ENCODE measurements around the gene GATA1.
"Not testable (repeated sequence)": the region's sequence is repeated elsewhere in the genome, so short reads cannot be mapped to it uniquely, and the experiment has no call there.

GATA1 gene

DNA sequence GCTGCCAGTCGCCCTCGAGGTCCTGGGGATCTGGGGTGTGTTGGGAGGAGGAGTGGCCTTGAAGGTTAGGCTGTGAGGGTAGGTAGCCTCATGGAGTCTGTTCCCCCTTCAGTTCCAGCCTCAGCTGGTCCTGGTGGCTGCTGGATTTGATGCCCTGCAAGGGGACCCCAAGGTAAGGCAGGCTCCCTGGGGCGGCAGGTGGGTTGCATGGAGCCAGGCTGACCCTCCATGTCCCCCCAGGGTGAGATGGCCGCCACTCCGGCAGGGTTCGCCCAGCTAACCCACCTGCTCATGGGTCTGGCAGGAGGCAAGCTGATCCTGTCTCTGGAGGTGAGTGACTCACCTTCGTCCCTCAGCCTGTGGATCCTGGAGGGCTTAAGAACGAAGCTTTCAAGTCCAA is 28.3 kb downstream of the GATA1 start:
- no peak for DNase-seq (ENCODE audit: low spot score)

DNA sequence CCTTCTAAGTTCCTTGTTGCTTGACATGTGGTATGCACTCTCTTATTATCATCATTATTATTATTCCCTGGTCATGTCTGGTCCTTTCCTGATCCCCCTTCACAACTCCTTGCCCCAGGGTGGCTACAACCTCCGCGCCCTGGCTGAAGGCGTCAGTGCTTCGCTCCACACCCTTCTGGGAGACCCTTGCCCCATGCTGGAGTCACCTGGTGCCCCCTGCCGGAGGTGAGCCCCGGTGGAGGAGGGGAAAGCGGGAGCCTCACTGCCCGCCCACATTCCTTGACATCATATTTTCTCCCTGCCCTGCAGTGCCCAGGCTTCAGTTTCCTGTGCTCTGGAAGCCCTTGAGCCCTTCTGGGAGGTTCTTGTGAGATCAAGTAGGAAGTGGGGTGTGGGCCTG is 28.9 kb downstream of the GATA1 start:
- DNase-seq (ENCODE audit: low spot score) = no peak

DNA sequence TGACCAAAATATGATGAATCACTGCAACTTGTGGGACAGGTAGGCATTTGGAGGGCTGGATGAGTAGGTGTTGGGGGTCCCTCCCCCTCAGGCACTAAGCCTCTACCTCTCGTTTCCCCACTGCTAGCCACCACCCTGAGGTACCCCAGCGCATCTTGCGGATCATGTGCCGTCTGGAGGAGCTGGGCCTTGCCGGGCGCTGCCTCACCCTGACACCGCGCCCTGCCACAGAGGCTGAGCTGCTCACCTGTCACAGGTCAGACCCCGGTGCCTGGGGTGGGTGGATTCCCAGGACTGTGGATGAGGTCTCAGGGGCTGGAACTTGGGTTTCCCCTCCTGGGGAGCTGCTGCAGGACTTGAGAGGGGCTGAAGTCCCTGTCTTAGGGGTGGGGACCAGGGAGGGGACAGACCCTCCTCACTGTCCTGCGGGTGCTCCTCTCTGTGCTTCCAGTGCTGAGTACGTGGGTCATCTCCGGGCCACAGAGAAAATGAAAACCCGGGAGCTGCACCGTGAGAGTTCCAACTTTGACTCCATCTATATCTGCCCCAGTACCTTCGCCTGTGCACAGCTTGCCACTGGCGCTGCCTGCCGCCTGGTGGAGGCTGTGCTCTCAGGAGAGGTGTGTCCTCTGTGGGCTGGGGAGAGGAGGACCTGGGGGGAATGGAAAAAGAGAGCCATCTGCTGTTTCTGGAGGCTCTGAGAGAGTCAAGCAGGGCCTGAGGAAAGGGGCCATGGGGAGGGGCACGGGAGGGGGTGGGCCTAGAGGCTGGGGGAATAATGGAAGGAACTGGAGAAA is 29.8 kb downstream of the GATA1 start:
- DNase-seq (ENCODE audit: low spot score) = no peak

DNA sequence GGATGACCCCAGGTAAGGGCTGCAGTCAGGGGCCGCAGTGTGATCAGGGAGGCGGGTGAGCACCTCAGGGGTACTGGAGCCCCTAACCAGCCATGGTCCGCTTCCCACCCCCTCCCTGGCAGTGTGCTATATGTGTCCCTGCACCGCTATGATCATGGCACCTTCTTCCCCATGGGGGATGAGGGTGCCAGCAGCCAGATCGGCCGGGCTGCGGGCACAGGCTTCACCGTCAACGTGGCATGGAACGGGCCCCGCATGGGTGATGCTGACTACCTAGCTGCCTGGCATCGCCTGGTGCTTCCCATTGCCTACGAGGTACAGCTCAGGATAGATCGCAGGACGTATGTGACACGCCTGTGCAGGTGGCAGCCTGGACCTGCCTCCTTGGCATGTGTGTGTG is 31.7 kb downstream of the GATA1 start:
- no peak for DNase-seq (ENCODE audit: low spot score)

DNA sequence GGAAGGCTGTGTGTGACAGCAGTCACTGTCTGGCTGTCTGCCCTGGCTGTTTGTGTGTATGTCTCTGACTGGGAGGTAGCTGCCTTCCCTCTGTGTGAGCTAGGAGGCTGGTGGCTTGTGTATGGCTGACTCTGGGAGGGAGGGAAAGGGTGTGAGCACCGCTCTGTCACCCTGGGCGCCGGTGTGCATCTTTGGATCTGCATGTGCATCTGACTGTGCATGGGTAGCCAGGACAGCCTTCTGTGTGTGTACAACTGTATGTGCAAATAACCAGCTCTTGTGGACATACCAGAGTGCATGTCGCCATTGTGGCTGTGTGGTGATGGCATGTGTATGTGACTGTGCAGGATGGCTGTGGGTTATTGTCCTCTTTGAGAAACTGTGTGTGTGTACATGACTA is 32.5 kb downstream of the GATA1 start:
- no peak for DNase-seq (ENCODE audit: low spot score)

DNA sequence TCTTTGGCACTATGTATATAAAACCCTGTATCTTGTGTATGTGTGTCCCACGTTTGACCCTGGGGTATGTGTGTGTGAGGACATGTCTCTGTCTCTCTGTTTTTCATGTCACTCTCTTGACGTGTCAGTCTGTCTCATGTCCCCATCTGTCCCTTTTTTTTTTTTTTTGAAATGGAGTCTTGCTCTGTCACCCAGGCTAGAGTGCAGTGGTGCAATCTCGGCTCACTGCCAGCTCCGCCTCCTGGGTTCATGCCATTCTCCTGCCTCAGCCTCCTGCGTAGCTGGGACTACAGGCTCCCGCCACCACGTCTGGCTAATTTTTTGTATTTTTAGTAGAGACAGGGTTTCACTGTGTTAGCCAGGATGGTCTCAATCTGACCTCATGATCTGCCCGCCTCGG is 33.0 kb downstream of the GATA1 start:
- not testable (repeated sequence) for DNase-seq (ENCODE audit: low spot score)

DNA sequence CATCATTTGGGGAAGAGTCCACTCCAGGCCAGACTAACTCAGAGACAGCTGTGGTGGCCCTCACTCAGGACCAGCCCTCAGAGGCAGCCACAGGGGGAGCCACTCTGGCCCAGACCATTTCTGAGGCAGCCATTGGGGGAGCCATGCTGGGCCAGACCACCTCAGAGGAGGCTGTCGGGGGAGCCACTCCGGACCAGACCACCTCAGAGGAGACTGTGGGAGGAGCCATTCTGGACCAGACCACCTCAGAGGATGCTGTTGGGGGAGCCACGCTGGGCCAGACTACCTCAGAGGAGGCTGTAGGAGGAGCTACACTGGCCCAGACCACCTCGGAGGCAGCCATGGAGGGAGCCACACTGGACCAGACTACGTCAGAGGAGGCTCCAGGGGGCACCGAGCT is 36.7 kb downstream of the GATA1 start:
- no peak for DNase-seq (ENCODE audit: low spot score)

DNA sequence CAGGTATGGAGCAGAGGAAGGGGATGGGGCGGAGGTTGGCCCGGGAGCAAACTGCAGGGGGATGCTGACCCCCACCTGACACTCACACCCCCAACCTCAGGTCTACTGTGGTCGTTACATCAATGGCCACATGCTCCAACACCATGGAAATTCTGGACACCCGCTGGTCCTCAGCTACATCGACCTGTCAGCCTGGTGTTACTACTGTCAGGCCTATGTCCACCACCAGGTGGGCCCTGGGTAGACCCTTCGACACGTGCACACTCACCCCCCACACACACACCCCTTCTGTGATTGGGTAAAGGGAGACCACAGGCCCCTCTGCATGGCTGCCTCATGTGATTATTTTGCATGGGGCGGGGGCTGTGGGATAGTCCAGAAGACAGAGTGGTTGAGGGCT is 37.7 kb downstream of the GATA1 start:
- no peak for DNase-seq (ENCODE audit: low spot score)

DNA sequence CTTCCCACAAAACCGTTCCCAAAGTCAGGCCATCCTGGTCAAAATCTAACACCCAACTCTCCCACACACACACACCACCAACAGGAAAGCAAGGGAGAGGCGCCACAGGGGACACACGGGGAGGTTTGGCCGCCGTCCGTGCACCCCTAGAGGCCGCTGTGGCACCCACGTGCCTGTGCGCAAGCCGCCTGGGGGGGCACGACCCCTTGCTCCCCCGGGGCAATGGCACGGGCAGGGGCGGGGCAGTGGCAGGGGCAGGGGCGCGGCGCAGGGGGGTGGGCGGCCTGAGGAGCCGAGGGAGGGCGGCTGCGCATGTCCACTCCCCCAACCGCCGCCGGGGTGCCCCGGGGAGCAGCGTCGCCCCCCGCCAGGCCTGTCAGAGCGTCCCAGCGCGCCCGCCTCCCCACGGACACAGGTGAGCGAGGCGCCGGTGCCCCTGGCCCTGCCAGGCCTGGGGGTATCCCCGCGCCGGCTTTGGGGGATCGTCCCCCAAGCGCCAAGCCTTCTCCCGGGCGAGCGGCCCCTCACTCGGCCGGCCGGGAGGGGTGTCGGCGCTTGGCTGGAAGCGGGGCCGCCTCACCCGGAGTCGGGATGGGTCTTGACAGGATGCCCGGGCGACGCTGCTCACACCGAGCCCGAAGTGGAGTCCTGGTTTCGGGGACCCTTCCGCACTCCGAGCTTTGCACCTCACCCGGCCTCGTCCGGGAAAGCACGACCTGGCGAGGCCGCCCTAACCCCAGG is 39.9 kb downstream of the GATA1 start, which contains the start of gene ERAS:
TSS of gene ERAS (plus strand) at position 379 of the 741 bp plus-strand sequence. CDS start 2,611 bp downstream, outside the sequence.
- no peak for DNase-seq (ENCODE audit: low spot score)

DNA sequence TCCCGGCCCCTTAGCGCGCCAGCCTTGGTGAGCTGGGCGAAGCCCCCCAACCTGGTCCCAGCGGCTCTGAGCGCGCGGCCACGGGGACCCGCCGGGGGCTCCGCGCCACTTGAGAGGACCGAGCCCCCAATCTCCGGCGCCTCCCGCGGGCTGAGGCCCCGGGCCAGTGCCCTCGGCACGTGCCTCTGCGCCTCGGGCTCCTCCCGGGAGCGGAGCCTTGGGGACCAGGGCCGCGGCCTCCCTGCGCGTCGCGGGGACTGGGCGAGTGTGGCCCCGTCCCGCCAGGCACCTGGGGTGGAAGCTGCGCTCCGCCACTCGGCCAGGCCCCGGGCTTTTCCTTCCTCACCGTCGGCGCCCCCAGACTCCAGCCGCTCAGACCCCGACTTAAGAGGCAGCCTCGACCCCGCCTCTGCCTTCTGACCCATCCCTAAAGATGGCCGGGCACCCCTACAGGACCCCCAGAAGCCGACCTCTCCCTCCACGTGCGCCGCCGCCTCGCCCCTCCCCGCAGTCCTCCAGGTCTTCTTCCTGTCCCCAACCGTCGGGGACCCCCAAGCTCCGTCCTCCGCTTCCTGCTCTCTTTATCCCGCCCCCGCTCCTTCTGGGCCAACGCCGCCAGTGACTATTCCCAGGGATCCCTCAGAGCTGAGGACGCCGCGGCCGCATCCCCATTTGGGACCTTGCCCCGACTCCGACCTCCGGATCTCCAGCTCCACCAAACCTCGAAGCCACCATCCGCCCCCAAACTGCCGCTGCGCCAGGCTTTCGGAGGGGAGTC is 40.7 kb downstream of the GATA1 start:
- no peak for DNase-seq (ENCODE audit: low spot score)

DNA sequence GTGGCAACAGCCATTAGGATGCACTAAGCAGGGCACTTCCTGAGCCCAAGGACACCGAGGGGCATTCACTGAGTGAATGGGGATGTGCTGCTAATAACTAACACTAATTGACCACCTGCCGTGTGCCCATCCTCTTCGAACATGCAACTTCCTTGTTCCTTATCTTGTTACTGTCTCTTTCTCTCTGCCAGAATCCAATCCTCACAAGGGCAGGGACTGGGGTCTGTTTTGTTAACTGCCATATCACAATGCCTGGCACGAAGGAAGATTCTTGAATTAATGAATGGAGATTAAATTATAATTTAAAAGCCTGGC is 41.2 kb downstream of the GATA1 start:
- DNase-seq (ENCODE audit: low spot score) = no peak

DNA sequence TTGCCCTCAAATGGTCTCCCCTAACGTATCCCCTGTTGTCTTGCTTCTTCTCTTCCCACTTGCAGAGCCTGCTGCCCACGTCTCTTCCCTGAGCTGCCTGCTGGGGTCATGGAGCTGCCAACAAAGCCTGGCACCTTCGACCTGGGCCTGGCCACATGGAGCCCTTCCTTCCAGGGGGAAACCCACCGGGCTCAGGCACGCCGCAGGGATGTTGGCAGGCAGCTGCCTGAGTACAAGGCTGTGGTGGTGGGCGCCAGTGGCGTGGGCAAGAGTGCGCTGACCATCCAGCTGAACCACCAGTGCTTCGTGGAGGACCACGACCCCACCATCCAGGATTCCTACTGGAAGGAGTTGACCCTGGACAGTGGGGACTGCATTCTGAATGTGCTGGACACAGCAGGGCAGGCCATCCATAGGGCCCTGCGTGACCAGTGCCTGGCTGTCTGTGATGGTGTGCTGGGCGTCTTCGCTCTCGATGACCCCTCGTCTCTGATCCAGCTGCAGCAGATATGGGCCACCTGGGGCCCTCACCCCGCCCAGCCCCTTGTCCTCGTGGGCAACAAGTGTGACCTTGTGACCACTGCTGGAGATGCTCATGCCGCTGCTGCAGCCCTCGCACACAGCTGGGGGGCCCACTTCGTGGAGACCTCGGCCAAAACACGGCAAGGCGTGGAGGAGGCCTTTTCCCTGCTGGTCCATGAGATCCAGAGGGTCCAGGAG is 42.8 kb downstream of the GATA1 start:
- DNase-seq (ENCODE audit: low spot score) = no peak

DNA sequence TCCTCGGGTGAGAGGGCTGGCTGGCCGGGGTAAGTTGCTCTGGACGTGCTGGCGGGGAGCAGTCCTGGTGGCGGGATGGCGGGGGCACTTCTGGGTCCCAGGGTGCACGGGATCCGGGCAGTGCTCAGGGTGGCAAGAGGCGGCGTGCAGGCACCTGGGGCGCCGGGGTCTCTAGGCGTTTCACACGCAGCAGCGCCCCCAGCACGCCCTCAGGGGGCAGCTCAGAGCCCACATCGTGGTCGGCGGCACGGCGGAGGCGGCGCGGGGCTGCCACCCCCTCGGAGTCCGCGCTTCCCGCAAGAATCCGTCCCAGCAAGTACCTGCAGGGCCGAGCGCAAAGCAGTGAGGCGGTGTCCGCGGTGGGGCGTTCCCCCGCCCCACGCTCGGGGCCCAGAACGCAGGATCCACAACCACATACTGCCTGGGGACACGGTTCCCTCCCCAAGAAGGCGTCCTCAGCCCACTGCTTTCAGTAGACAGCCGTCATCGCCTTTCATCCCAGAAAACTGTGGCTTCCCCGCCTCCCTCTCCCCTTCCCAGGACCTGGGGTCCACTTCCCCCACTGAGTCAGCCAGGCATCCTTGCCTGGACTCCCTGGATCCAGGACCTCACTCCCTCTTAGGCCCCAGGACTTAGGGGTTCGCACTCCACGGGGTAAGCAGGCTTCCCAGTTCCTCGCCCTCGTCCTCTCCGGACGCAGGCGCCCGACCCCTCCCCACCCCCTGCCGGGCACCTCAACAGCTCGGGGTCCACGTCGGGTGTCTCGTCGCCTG is 44.9 kb downstream of the GATA1 start:
- no peak for DNase-seq (ENCODE audit: low spot score)

DNA sequence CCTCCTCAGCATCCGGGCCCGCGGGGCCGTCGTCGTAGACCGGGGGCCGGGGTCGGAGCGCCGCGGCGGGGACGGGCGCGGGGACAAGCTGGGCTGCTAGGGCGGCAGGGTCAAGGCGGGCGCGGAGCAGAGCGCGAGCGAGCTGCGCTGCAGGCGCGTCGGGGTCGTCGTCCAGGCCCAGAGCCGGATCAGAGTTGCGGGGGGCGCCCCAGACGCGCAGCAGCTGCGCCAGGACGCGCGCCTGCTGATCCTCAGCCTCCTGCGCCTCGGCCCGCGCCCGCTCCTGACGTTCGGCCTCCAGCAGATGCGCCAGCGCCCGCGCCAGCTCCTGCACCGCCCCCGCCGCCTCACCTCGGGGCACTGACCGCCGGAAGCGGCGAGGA is 45.5 kb downstream of the GATA1 start:
- DNase-seq (ENCODE audit: low spot score) = no peak

DNA sequence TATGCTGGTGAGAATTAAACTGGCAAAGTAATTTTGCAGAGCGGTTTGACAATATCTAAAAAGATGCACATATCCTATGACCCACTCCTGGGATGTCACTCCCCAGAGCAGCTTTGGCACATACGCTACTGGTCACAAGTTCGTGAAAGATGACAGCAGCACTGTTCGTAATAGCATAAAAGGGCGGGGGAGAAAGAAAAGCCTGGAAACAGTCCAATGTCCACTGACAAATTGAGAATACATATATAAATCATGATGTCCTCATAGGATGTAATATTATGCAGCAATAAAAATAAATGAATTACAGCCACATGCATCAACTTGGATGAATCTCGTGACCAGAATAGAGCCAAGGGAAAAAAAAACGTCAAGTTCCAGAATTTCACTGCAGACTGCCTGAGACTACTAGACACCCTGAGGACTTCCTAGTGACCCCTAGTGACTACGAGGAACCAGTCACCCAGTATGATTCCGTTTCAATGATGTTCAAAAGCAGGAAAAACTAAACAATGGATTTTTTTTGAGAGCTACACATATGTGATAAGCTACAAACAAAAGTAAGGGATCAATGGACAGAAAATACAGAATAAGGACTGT is 47.2 kb downstream of the GATA1 start:
- DNase-seq (ENCODE audit: low spot score) = peak; percentile 5

DNA sequence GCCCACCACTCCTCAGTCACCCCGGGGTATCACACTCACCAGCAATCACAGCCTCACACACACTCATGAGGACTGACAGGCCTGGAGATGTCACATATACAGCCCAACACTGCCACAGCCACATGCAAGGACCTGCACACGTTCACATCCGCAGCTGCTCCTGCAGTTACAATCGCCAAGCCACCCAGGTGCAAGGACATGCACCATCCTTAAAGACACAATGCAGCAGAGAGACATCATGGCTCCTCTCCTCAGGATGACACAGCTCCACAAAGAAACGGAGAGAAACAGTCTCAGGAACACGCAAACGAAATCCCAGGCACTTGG is 48.0 kb downstream of the GATA1 start:
- DNase-seq (ENCODE audit: low spot score) = peak; percentile 24

DNA sequence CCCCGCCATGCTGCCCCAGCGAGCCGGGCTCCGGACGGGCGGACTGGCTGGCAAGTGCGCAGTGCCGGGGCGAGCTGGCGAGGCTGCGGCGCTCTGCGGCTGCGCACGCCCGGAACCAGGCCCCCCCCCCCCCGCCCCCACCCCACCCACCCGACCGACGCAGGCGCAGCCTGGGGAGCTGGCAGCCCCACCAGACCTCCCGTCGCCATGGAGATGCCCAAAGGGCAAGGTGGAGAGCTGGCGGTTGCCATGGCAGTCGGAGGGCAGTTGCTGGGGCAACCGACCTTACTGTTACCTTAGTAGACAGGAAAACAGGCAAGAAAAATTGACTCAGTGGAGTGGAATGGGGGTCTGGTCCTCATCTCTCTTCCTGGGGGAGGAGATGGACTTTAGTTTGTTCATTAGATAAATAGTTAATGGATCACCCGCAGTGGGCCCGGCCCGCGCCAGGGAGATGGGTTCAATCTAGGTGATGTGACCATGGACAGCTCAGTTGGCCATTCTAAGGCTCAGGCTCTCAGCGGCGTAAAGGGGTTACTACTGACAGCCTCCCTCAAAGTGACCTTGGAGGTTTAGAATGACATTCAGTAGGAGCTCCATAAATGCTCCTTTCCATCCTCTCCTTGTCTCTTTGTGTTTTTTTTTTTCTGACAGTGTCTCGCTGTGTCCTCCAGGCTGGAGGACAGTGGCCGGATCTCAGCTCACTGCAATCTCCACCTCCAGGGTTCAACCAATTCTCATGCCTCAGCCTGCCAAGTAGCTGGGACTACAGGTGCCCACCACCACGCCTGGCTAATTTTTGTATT is 49.3 kb downstream of the GATA1 start, which contains the start of gene PCSK1N:
TSS of gene PCSK1N (minus strand) at position 87 of the 806 bp plus-strand sequence. CDS start at position 9, 78 bp downstream.
- peak; percentile 58 for DNase-seq (ENCODE audit: low spot score)

DNA sequence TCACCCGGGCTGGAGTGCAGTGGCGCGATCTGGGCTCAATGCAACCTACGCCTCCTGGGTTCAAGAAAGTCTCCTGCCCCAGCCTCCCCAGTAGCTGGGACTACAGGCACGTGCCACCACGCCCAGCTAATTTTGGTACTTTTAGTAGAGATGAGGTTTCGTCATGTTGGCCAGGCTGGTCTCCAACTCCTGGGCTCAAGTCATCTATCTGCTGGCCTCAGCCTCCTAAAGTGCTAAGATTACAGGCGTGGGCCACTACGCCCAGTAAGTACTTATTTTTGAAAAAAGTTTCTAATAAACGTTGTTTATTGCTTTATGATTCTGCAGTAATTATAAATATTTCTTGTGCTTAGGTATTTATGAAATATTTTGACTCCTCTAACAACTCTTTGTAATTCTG is 53.3 kb downstream of the GATA1 start:
- DNase-seq (ENCODE audit: low spot score) = no peak

Measured in SK-N-DZ (cell line).